Measurements from ENCODE around the gene TMED1. TPM values are rescaled to one million over a fixed set of nuclear protein-coding genes. Genes with fewer than 3 reads are reported as not detected.

The TMED1 gene
- total RNA-seq, 1 experiment from 2014 or later: 32.3 TPM

GRCh38 chr19:10812196-10812595, 23.8 kb downstream of the TMED1 start:
- Histone ChIP-seq H2AFZ (ENCODE audit: low read length) (no peak overlapping the region), H3T11ph (ENCODE audit: low read length) (no peak overlapping the region), H3K27ac (ENCODE audit: insufficient read length, low read depth, low read length) (no peak overlapping the region), H3K27me3 (ENCODE audit: insufficient read depth, low read length) (no peaks in the 10 kb centered on the region), H3K4ac (ENCODE audit: low read depth, low read length) (no peak overlapping the region), H3K14ac (ENCODE audit: insufficient read depth, low read length) (no peak overlapping the region; the same call in 1 of the 2 replicates), H2AK5ac (ENCODE audit: insufficient read length, low read length) (no peak overlapping the region), H3K23ac (ENCODE audit: insufficient read length, low read depth, low read length) (no peak overlapping the region), H2BK12ac (ENCODE audit: insufficient read length, low read depth, low read length) (no peak overlapping the region), H4K8ac (replicated peaks; ENCODE audit: insufficient read length, low read depth, low read length) (no peak overlapping the region), H3K9me3 (ENCODE audit: control insufficient read depth, low read depth, low read length) (no peaks in the 10 kb centered on the region), H2BK20ac (ENCODE audit: low read depth, low read length, poor library complexity, severe bottlenecking) (no peak overlapping the region), H4K91ac (ENCODE audit: insufficient read length, low read depth, low read length) (no peak overlapping the region), H2BK15ac (ENCODE audit: low read depth, low read length) (no peak overlapping the region), H3K18ac (ENCODE audit: insufficient read length, low read depth, low read length) (no peak overlapping the region), H3K23me2 (ENCODE audit: insufficient read length, low read depth, low read length, poor library complexity, severe bottlenecking) (no peaks in the 10 kb centered on the region), H3K79me1 (ENCODE audit: insufficient read depth, low read depth, low read length, poor library complexity, severe bottlenecking) (no peaks in the 10 kb centered on the region), H3K56ac (ENCODE audit: insufficient read length, low read depth, low read length) (no peak overlapping the region), H2BK120ac (ENCODE audit: low read depth, low read length, poor library complexity, severe bottlenecking) (no peak overlapping the region), H3K79me2 (ENCODE audit: insufficient read depth, low read length) (no peaks in the 10 kb centered on the region), H2BK5ac (ENCODE audit: insufficient read length, low read length) (no peak overlapping the region), H4K5ac (ENCODE audit: insufficient read length, low read depth, low read length) (no peak overlapping the region), H3K4me1 (ENCODE audit: insufficient read depth, low read length) (no peaks in the 10 kb centered on the region), H3K9ac (ENCODE audit: extremely low read depth, insufficient read length, low read length) (no peak overlapping the region), H3K4me2 (ENCODE audit: insufficient read depth, insufficient read length, low read length) (no peak overlapping the region), H4K20me1 (ENCODE audit: control insufficient read depth, insufficient read depth, insufficient read length) (no peaks in the 10 kb centered on the region)
- Mint-ChIP-seq H3K4me3 (no peak overlapping the region), H3K4me1 (peaks cover 0 to 4% of the 10 kb centered on the region in 2 experiments; a peak in 1 of 4 replicates), H3K27ac (peak overlapping the region in 2 of 3 experiments; percentile 47 to 53; a peak in 2 of 7 replicates), H3K9me3 (no peaks in the 10 kb centered on the region), H3K27me3 (ENCODE audit: low read depth) (no peaks in the 10 kb centered on the region; the same call in 1 of the 2 replicates), H3K36me3 (ENCODE audit: insufficient read depth in 1 of 3, low read depth in 3 of 3) (peaks cover 17 to 47% (median 33%) of the 10 kb centered on the region in 3 experiments)
- TF ChIP-seq CTCF (conservative IDR thresholded peaks at IDR 0.05): no peak
- no CpG with 5 or more reads among the region's 19 CpGs for WGBS (ENCODE audit: extremely low coverage, insufficient read length, low lambda C conversion rate)
- DNase-seq: peak; percentile 56

Data from H9 (cell line).